Hepatocyte (in vitro differentiated cells): Measurements from ENCODE around the gene TXNRD2. TPM values are rescaled to one million over a fixed set of nuclear protein-coding genes. Genes with fewer than 3 reads are reported as not detected.
A peak's percentile ranks its signal among the peaks of the same experiment; 100 is the strongest.

Experiments
- DNase-seq: peaks from one replicate; pipeline ENCODE4 v3.0.0-alpha.2; 2016; ENCODE audit warnings: low spot score
- H2AFZ ChIP-seq: fragments of 200-600 bp; sonication (generic); 2 replicates; pipeline ENCODE4 v1.6.0; 2016; ENCODE audit warnings: antibody characterized with exemption, mild to moderate bottlenecking
- H3K27ac ChIP-seq: fragments of 200-600 bp; sonication (generic); 2 replicates; pipeline ENCODE4 v1.5.1; 2016; ENCODE audit warnings: mild to moderate bottlenecking
- H3K27me3 ChIP-seq: fragments of 200-600 bp; sonication (generic); 2 replicates; pipeline ENCODE4 v1.6.1; 2016
- H3K36me3 ChIP-seq: fragments of 200-600 bp; sonication (generic); replicated peaks from 2 replicates; pipeline ENCODE4 v1.5.1; 2016; ENCODE audit warnings: low read depth; ENCODE audit not compliant: insufficient read depth
- H3K4me1 ChIP-seq: fragments of 200-600 bp; sonication (generic); 2 replicates; pipeline ENCODE4 v1.5.1; 2016; ENCODE audit warnings: mild to moderate bottlenecking, moderate library complexity; ENCODE audit not compliant: insufficient read depth
- H3K4me2 ChIP-seq: fragments of 200-600 bp; sonication (generic); 2 replicates; pipeline ENCODE4 v1.6.0; 2016
- H3K4me3 ChIP-seq: fragments of 200-600 bp; sonication (generic); 2 replicates; pipeline ENCODE4 v1.5.1; 2016; ENCODE audit warnings: mild to moderate bottlenecking
- H3K79me2 ChIP-seq: fragments of 200-600 bp; sonication (generic); 2 replicates; pipeline ENCODE4 v1.6.0; 2017; ENCODE audit warnings: mild to moderate bottlenecking
- H3K9me2 ChIP-seq: fragments of 200-600 bp; sonication (generic); replicated peaks from 2 replicates; pipeline ENCODE4 v1.6.0; 2017; ENCODE audit warnings: mild to moderate bottlenecking; ENCODE audit not compliant: insufficient read depth
- H3K9me3 ChIP-seq: fragments of 200-600 bp; sonication (generic); 2 replicates; pipeline ENCODE4 v1.5.1; 2016; ENCODE audit warnings: low read depth, mild to moderate bottlenecking
- H4K20me1 ChIP-seq: fragments of 200-600 bp; sonication (generic); 2 replicates; pipeline ENCODE4 v1.6.0; 2016; ENCODE audit warnings: mild to moderate bottlenecking; ENCODE audit not compliant: insufficient read depth, poor library complexity, severe bottlenecking
- EZH2 ChIP-seq: fragments of 200-600 bp; sonication (generic); IDR thresholded peaks from 2 replicates; pipeline ENCODE4 v1.6.1; 2016; ENCODE audit warnings: antibody characterized with exemption, mild to moderate bottlenecking, borderline replicate concordance
- EZH2phosphoT487 ChIP-seq: fragments of 200-600 bp; sonication (generic); IDR thresholded peaks from one replicate; pipeline ENCODE4 v1.6.1; 2018; ENCODE audit warnings: antibody characterized with exemption, mild to moderate bottlenecking, low read depth, moderate library complexity; ENCODE audit not compliant: unreplicated experiment, severe bottlenecking
- WGBS: methylation state at CpG from one replicate; pipeline ENCODE4 v1.1.6; 2016; ENCODE audit warnings: low lambda C conversion rate; ENCODE audit errors: missing lambda C conversion rate; 5-methylcytosine and 5-hydroxymethylcytosine counted together
- polyA plus RNA-seq: library from polyadenylated mRNA; unstranded; fragments of >200 nt; fragmentation: Nextera tagmentation; extraction: Ambion mirVana; gene quantifications from 2 replicates; pipeline ENCODE4 v1.2.1, GENCODE V29; 2016
- total RNA-seq: library from RNA; depleted of rRNA; stranded (reverse); fragments of >200 nt; gene quantifications from 2 replicates; pipeline ENCODE4 v1.2.3, GENCODE V29; 2014
- TF ChIP-seq, protein P1 (sequence below): fragments of 200-600 bp; sonication (generic); IDR thresholded peaks from 2 replicates; pipeline ENCODE4 v1.5.1; 2016; ENCODE audit warnings: antibody characterized with exemption, mild to moderate bottlenecking; ENCODE audit not compliant: poor library complexity

Gene TXNRD2
- total and polyA plus RNA-seq, 2 experiments from 2014 or later, result 0.60 to 2.1 TPM

DNA sequence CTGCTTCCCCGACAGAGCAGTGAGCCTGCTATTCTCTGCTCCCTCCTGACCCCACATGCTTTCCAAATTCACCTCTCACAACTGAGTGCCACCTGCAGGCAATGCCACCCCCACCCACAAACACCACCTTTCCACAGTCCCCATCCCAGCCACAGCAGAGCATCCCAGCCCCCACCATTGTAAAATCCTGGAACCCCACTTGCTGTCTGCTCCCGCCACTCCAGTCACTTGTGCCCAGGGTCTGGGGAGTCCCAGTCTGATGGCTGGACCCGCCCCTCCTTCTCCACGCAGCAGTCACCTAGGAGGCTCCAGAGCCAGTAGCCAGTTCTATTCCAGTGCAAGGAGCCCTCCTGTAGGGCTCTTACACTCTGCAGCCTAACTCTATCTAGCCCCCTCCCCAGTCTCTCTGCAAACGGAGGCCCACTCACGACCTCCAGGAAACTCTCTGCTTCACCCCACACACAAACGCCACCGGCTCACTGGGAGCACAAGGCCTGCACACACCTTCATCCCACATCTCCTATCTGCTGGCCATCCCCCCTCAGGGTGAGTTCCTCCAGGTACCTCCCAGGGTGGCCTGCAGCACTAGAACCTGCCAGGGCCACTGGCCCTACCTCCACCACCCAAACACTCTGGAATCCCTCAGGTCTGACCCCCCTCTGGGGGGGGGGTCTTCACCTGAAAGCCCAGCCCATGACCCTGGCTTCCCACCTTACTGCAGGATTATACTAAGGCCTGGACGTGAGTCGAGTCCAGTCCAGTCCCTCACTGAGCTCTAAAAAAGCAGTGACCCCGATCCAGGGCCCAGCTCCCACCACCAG is 88.3 kb downstream of the TXNRD2 start:
- Histone ChIP-seq H3K27ac (peak overlapping the region; percentile 90), H4K20me1 (peaks cover 10% of the 10 kb centered on the region), H3K4me3 (peak overlapping the region; percentile 65), H3K9me3 (no peaks in the 10 kb centered on the region), H3K9me2 (no peaks in the 10 kb centered on the region), H3K79me2 (peaks cover 56% of the 10 kb centered on the region), H3K27me3 (no peaks in the 10 kb centered on the region), H3K4me2 (peak overlapping the region; percentile 98), H3K36me3 (no peaks in the 10 kb centered on the region), H2AFZ (no peak overlapping the region), H3K4me1 (peaks cover 44% of the 10 kb centered on the region)
- DNase-seq, result peak; percentile 10
- no peak for TF ChIP-seq EZH2
- TF ChIP-seq, protein P1, sequence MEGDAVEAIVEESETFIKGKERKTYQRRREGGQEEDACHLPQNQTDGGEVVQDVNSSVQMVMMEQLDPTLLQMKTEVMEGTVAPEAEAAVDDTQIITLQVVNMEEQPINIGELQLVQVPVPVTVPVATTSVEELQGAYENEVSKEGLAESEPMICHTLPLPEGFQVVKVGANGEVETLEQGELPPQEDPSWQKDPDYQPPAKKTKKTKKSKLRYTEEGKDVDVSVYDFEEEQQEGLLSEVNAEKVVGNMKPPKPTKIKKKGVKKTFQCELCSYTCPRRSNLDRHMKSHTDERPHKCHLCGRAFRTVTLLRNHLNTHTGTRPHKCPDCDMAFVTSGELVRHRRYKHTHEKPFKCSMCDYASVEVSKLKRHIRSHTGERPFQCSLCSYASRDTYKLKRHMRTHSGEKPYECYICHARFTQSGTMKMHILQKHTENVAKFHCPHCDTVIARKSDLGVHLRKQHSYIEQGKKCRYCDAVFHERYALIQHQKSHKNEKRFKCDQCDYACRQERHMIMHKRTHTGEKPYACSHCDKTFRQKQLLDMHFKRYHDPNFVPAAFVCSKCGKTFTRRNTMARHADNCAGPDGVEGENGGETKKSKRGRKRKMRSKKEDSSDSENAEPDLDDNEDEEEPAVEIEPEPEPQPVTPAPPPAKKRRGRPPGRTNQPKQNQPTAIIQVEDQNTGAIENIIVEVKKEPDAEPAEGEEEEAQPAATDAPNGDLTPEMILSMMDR, result no peak
- TF ChIP-seq EZH2phosphoT487, result no peak
- 49% methylated on average over 11 of the region's 11 CpGs for WGBS

DNA sequence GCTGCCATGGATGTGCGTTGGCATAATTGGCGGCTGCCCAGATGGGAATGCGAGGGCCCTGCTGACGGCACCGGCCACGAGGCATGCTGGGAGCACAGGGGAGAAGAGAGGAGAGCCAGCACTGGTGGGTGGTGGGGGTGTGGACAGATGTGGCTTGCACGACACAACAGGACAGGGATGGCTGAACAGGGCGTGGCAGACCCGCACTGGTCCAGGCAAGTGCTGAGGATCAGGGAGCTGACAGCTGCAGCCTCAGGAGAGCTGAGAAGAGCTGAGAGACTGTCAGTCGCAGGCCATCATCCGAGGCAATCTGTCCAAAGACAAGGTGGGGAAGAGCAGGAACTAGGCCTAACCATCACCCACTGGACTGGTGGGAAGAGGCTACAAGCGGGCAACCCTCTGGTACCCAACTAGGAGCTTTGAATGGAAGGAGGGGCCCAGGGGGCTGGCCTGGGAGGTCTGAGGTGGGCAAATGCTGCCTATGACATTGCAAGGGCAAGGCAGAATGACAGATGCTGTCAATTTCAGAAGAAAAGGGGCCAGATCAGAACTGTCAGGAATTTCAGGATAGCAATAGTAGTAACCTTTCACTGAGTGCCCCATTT is 89.3 kb downstream of the TXNRD2 start:
- peaks cover 66% of the 10 kb centered on the region for H3K79me2 ChIP-seq
- peak; percentile 6 for DNase-seq
- WGBS, result 94% methylated on average over 12 of the region's 12 CpGs

GRCh38 chr22:19851291-19852176 is 90.1 kb downstream of the TXNRD2 start:
- Histone ChIP-seq H4K20me1 (peaks cover 10% of the 10 kb centered on the region), H3K79me2 (peaks cover 67% of the 10 kb centered on the region), H3K9me2 (no peaks in the 10 kb centered on the region), H3K27me3 (no peaks in the 10 kb centered on the region), H3K4me2 (no peak overlapping the region), H3K9me3 (no peaks in the 10 kb centered on the region), H3K4me1 (peaks cover 48% of the 10 kb centered on the region), H3K36me3 (no peaks in the 10 kb centered on the region), H2AFZ (no peak overlapping the region), H3K27ac (peak overlapping the region; percentile 83), H3K4me3 (no peak overlapping the region)
- TF ChIP-seq, protein P1, result no peak
- TF ChIP-seq EZH2phosphoT487 (no peak), EZH2 (no peak)
- WGBS, result 94% methylated on average over 21 of the region's 21 CpGs
- DNase-seq, result peak; percentile 10

More for the DNA sequence above, 89.3 kb downstream of the TXNRD2 start:
- H3K4me3 ChIP-seq, result no peak overlapping the region
- H3K36me3 ChIP-seq, result no peaks in the 10 kb centered on the region
- peaks cover 10% of the 10 kb centered on the region for H4K20me1 ChIP-seq
- no peak overlapping the region for H2AFZ ChIP-seq
- TF ChIP-seq, protein P1, result no peak
- TF ChIP-seq EZH2phosphoT487 (no peak), EZH2 (no peak)
- no peaks in the 10 kb centered on the region for H3K27me3 ChIP-seq
- no peaks in the 10 kb centered on the region for H3K9me3 ChIP-seq
- peaks cover 48% of the 10 kb centered on the region for H3K4me1 ChIP-seq
- H3K9me2 ChIP-seq, result no peaks in the 10 kb centered on the region
- no peak overlapping the region for H3K27ac ChIP-seq
- H3K4me2 ChIP-seq, result peak overlapping the region; percentile 98
